GM12878 (cell line): ENCODE measurements around the gene KAZN. TPM values are rescaled to one million over a fixed set of nuclear protein-coding genes. Genes with fewer than 3 reads are reported as not detected.

Experiments used
- CBX5 ChIP-seq: sonication (generic); IDR thresholded peaks from 2 replicates; pipeline ENCODE4 v1.6.1; 2016; ENCODE audit warnings: low read depth, moderate library complexity, mild to moderate bottlenecking, inconsistent platforms
- JUNB ChIP-seq: IDR thresholded peaks from 2 replicates; pipeline ENCODE4 v1.6.1; 2016; ENCODE audit warnings: antibody characterized with exemption, mild to moderate bottlenecking
- KAT2A ChIP-seq: conservative IDR thresholded peaks from 2 replicates; pipeline ENCODE4 v1.6.1; 2011; ENCODE audit warnings: low read depth, low read length; ENCODE audit not compliant: control insufficient read depth
- NFIC ChIP-seq: IDR thresholded peaks from 2 replicates; pipeline ENCODE4 v1.6.1; 2012; ENCODE audit warnings: low read depth, mild to moderate bottlenecking, inconsistent platforms, low read length, moderate library complexity
- NKRF ChIP-seq: fragments of 450-650 bp; conservative IDR thresholded peaks from 2 replicates; pipeline ENCODE4 v1.6.1; 2017; ENCODE audit warnings: mild to moderate bottlenecking, moderate library complexity
- NR2C1 ChIP-seq: fragments of 450-650 bp; IDR thresholded peaks from 2 replicates; pipeline ENCODE4 v1.6.1; 2017; ENCODE audit warnings: antibody characterized with exemption, mild to moderate bottlenecking, moderate library complexity
- RAD51 ChIP-seq: fragments of 450-650 bp; IDR thresholded peaks from 2 replicates; pipeline ENCODE4 v1.6.1; 2016; ENCODE audit warnings: moderate library complexity, mild to moderate bottlenecking, inconsistent platforms
- SIX5 ChIP-seq: IDR thresholded peaks from 2 replicates; pipeline ENCODE4 v1.6.1; 2011; ENCODE audit warnings: mild to moderate bottlenecking, low read depth, low read length, moderate library complexity; ENCODE audit not compliant: severe bottlenecking
- STAT3 ChIP-seq: IDR thresholded peaks from 2 replicates; pipeline ENCODE4 v1.6.1; 2011; ENCODE audit warnings: low read depth, low read length, improper control_type of control experiment
- TCF3 ChIP-seq: IDR thresholded peaks from 2 replicates; pipeline ENCODE4 v1.6.1; 2012; ENCODE audit warnings: low read depth, mild to moderate bottlenecking, low read length, borderline replicate concordance; ENCODE audit not compliant: insufficient read depth
- USF2 ChIP-seq: IDR thresholded peaks from 2 replicates; pipeline ENCODE4 v1.6.1; 2011; ENCODE audit warnings: low read depth, low read length, improper control_type of control experiment, borderline replicate concordance
- ZNF207 ChIP-seq: fragments of 450-650 bp; IDR thresholded peaks from 2 replicates; pipeline ENCODE4 v1.6.1; 2014; ENCODE audit warnings: antibody characterized with exemption, mild to moderate bottlenecking, borderline replicate concordance
- ZSCAN29 ChIP-seq: fragments of 450-650 bp; IDR thresholded peaks from 2 replicates; pipeline ENCODE4 v1.6.1; 2017; ENCODE audit warnings: mild to moderate bottlenecking, moderate library complexity
- polyA plus RNA-seq, 11 experiments: library from polyadenylated mRNA; depleted of rRNA in 4 of 11; unstranded in 6 of 11; stranded (reverse) in 5 of 11; fragments of >200 nt; fragmentation: Nextera tagmentation in 4 of 11; fragmentation: Illumina TruSeq in 1 of 11; extraction: Ambion mirVana in 4 of 11; extraction: Trizol in 1 of 11; gene quantifications; 1 replicate in 1 of 11; 2 replicates in 10 of 11; pipeline versions ENCODE4 v1.2.1 to v1.2.3, GENCODE V29; 2011 to 2016; ENCODE audit warnings: inconsistent platforms in 2 of 11, missing spikeins in 2 of 11, low read depth in 1 of 11
- total RNA-seq, 4 experiments: library from RNA; depleted of rRNA in 3 of 4; stranded (reverse); fragments of >200 nt in 3 of 4; fragmentation: Illumina TruSeq in 1 of 4; extraction: Trizol in 1 of 4; gene quantifications; 2 replicates each; pipeline versions ENCODE4 v1.2.1 to v1.2.3, GENCODE V29; 2013 to 2021
- TF ChIP-seq, protein P1 (sequence below): fragments of 450-650 bp; IDR thresholded peaks from 2 replicates; pipeline ENCODE4 v1.6.1; 2017; ENCODE audit warnings: mild to moderate bottlenecking
- TF ChIP-seq, protein P2 (sequence below): IDR thresholded peaks from 2 replicates; pipeline ENCODE4 v1.6.1; 2011; ENCODE audit warnings: mild to moderate bottlenecking, low read depth, low read length, moderate library complexity; ENCODE audit not compliant: insufficient replicate concordance

KAZN gene
- total and polyA plus RNA-seq, 10 of the 15 experiments (the other 5 are each of a cell fraction or from before 2014, with no cell fraction given), result 0.72 to 4.0 (median 1.2) TPM

DNA sequence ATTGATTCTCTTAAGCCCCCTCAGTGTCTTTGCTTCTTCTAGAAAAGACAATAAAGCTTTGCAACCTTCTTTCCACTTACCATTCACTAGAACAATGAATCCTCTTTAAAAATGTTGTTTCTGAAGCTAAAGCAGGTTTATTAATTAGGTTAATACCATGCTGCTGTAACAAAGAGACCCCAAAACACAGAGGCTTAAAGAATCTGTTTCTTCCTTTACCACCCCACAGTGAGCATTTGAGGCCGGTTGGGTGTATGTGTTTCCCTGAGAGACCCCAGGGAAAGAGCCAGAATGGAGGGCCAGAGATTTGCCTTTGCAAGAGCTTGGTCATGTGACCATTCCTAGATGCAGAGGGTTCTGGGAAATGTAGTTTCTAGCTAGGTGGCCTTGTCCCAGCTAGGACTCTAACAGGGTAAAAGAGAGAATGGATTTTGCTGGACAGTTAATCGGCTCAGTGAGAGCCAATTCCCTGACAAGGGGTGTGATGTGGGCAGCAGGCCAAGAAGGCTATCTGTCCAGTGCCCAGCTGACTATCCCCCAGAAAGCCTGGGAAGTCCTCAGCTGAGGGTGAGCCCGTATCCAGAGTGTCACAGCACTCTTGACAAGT lies 363.3 kb downstream of the KAZN start (continued):
- TF ChIP-seq, protein P1, sequence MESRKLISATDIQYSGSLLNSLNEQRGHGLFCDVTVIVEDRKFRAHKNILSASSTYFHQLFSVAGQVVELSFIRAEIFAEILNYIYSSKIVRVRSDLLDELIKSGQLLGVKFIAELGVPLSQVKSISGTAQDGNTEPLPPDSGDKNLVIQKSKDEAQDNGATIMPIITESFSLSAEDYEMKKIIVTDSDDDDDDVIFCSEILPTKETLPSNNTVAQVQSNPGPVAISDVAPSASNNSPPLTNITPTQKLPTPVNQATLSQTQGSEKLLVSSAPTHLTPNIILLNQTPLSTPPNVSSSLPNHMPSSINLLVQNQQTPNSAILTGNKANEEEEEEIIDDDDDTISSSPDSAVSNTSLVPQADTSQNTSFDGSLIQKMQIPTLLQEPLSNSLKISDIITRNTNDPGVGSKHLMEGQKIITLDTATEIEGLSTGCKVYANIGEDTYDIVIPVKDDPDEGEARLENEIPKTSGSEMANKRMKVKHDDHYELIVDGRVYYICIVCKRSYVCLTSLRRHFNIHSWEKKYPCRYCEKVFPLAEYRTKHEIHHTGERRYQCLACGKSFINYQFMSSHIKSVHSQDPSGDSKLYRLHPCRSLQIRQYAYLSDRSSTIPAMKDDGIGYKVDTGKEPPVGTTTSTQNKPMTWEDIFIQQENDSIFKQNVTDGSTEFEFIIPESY, result no peak
- TF ChIP-seq ZNF207 (no peak), NR2C1 (no peak), KAT2A (no peak), NFIC (no peak), SIX5 (peak; percentile 62), ZSCAN29 (no peak), CBX5 (no peak), TCF3 (no peak), USF2 (no peak; the same call in 1 of the 2 replicates), RAD51 (peak; percentile 55; the same call in 1 of the 2 replicates), STAT3 (no peak), JUNB (no peak), NKRF (no peak)
- TF ChIP-seq, protein P2, sequence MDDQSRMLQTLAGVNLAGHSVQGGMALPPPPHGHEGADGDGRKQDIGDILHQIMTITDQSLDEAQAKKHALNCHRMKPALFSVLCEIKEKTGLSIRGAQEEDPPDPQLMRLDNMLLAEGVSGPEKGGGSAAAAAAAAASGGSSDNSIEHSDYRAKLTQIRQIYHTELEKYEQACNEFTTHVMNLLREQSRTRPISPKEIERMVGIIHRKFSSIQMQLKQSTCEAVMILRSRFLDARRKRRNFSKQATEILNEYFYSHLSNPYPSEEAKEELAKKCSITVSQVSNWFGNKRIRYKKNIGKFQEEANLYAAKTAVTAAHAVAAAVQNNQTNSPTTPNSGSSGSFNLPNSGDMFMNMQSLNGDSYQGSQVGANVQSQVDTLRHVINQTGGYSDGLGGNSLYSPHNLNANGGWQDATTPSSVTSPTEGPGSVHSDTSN, result no peak
- TF ChIP-seq, all 136 proteins: peak for 4
